Cerebellar cortex (tissue), 1 donor: ENCODE measurements around the gene SMARCD2.

Source experiments
- DNase-seq: peaks from one replicate; pipeline ENCODE4 v3.0.0-alpha.2; 2015; ENCODE audit warnings: low spot score

Gene SMARCD2

DNA sequence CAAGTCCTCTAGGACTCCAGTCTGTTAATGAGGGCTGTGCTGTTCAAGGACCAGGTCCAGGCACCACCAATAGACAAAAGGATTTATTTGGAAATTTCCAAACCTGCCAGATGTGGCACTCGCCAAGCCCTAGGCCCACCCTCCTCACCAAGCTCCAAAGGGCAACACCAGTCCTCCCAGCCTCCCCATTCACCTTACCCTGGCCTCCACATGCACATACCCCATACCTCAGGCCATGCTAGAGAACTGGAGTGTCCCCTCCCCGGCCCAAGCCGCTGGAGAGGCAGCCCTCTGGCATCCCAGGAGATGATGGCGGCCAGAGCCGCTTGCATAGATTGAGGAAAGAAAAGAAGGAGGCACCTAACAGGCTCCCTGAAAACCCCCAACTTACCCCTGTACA, 10.5 kb downstream of the SMARCD2 start:
- DNase-seq = no peak

DNA sequence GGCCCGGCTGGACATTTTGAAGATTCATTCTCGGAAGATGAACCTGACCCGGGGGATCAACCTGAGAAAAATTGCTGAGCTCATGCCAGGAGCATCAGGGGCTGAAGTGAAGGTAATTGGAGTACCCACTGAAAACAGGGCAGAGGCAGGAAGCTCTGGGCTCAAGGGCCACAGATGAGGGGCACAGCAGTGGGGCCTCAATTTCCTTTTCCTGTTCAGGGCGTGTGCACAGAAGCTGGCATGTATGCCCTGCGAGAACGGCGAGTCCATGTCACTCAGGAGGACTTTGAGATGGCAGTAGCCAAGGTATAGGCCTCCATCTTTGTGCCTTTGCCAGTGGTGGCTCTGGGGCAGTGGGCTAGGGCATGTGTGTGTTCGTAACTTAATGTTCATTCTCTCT, 11.0 kb downstream of the SMARCD2 start:
- no peak for DNase-seq

DNA sequence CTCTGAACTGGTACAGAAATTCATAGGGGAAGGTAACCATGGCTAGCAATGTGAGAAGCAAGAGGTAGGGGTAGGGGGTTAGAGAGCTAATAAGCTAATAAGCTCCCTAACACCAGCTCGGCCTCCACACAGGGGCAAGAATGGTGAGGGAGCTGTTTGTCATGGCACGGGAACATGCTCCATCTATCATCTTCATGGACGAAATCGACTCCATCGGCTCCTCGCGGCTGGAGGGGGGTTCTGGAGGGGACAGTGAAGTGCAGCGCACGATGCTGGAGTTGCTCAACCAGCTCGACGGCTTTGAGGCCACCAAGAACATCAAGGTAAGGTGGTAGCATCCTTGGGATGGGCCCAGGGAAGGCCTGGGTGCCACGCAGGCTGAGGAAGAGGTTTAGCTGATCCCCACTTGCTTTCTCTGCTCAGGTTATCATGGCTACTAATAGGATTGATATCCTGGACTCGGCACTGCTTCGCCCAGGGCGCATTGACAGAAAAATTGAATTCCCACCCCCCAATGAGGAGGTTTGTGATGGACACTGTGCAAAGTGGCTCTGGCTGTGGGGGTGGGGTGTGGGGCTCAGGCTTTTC, 11.5 kb downstream of the SMARCD2 start:
- no peak for DNase-seq

DNA sequence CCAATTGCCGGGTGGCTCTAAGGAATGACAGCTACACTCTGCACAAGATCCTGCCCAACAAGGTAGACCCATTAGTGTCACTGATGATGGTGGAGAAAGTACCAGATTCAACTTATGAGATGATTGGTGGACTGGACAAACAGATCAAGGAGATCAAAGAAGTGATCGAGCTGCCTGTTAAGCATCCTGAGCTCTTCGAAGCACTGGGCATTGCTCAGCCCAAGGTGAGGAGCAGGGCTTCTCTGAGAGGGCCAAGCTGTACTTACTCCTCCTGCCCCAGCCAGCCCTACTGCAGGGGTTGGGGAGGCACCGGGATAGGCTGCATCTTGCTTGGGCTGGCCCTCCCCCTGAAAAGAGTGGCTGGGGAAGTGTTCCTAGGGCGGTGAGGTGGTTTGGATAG, 12.2 kb downstream of the SMARCD2 start:
- no peak for DNase-seq

- DNase-seq = no peak
These were observed 13.5 kb downstream of the SMARCD2 start for GRCh38 chr17:63828936-63829335.

GRCh38 chr17:63827801-63828221, 14.7 kb downstream of the SMARCD2 start:
- no peak for DNase-seq

DNA sequence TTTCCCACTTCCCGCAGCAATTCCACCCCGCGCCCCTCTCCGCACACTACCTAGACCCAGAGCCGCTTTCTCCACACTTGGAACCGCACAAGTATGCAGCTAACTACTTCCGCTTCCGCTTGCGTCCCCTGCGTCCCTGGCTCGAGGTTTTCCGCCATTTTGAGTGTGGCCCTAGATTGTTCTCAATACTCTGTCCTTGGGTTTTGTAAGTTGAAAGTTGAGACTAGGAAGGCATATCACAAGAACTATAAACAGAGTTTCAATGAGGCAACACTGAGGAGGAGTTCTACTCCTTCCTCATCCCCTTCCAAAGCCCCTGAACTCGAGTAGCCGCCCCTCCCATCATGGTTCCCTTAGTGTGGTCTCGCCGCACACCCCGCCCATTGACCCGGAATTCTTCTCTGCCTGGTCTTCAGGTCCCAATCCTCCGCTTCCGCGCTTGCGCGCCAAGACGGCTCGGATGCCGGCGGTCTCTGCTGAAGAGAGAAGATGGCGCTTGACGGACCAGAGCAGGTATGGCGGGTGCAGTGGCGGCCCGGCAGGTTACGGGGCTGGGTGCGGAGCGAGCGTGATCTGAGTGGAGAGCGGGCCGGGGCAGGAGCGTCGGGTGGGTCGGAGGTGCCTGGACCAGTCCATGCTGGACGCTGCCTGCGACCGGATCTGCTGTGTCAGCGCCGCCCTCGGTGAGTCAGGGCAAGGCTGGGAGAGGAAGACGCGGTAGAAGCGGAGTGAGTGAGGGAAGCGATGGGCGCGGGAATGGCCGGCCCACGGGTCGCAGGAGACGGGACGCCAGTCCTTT, 15.3 kb downstream of the SMARCD2 start, which contains the start of the genes FTSJ3 and PSMC5:
TSS of gene FTSJ3 (minus strand) at position 662 of the 799 bp plus-strand sequence. CDS start 761 bp downstream, outside the sequence.
TSS of gene PSMC5 (plus strand) at position 430 of the 799 bp plus-strand sequence. CDS start at position 490, 60 bp downstream.
- peak; percentile 99 for DNase-seq

DNA sequence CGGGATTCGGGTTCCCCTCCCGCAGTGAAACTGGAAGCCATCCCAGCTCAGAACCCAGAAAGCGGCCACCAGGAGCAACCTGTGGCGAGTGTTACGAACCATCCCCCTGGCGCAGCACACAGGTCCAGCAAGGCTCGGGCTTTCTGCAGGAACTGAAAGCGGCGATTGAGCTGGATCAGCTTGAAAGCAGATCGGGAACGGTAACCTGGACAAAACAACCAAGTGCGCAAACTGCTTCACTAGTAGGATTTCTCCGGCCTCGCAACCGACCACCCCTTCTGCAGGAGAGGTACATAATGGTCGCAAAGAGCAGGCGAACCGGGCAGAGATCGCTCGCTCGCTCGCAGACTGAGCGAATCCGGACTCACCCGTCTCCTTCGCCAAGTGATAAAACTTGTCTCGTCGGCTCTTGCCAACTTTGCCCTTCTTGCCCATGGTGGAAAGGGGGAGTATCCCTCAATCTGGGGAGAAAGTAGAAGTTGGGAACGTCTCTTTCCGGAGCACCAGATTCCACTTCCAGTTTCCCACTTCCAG, 15.9 kb downstream of the SMARCD2 start:
- DNase-seq = no peak

DNA sequence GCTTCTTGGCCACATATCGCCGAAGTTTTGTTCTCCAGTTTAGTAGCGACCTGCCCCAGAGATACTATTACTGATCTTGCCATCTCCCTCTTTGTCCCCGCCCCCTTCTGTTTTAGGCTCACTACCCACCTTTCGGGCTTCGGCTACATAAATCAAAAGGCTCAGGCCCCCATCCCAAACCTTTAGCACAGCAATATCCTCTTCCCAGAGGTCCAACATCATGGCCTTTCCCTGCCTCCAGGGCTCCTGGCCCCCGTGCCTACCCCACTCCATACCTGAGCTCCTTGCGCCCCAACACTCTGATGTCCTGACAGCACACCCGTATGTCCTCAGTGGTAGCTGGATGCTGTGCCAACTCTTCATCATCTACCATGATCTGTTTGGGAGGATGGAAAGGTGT, 18.1 kb downstream of the SMARCD2 start:
- DNase-seq = no peak

- no peak for DNase-seq
These were observed 18.7 kb downstream of the SMARCD2 start for GRCh38 chr17:63823659-63824331.

DNA sequence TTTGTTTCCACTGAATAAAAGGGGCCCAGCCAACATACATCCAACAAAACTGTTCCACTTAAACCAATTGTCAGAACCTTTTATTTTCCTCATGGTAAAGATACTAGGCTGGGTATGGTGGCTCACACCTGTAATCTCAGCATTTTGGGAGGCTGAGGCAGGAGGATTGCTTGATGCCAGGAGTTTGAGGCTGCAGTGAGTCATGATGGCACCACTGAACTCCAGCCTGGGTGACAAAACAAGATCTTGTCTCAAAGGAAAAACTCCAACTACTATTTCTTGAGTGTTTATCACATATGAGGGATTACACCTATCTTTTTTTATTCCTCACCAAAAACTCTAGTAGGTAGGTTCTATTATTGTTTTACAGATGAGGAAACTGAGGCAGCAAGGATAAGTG, 19.9 kb downstream of the SMARCD2 start:
- DNase-seq = no peak

DNA sequence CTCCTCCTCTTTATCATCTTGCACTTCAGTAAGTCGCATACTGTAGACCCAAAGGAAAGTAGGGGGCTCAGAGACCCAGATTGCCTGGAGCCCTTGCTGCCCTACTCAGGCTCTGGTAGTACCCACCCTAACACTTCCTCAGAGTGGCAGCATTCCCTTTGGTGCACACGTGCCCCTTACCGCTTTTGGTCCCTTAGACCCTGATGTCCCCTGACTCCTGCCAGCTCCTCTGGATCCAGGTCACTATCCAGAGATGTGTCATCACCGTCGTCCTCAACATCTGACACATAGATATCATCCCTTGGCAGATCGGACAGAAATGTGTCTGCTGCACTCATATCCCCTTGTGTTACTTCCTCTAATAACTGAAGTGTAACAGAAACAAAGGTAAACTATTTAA, 20.7 kb downstream of the SMARCD2 start:
- no peak for DNase-seq

- DNase-seq = no peak
These were observed 21.4 kb downstream of the SMARCD2 start for GRCh38 chr17:63820963-63821561.

DNA sequence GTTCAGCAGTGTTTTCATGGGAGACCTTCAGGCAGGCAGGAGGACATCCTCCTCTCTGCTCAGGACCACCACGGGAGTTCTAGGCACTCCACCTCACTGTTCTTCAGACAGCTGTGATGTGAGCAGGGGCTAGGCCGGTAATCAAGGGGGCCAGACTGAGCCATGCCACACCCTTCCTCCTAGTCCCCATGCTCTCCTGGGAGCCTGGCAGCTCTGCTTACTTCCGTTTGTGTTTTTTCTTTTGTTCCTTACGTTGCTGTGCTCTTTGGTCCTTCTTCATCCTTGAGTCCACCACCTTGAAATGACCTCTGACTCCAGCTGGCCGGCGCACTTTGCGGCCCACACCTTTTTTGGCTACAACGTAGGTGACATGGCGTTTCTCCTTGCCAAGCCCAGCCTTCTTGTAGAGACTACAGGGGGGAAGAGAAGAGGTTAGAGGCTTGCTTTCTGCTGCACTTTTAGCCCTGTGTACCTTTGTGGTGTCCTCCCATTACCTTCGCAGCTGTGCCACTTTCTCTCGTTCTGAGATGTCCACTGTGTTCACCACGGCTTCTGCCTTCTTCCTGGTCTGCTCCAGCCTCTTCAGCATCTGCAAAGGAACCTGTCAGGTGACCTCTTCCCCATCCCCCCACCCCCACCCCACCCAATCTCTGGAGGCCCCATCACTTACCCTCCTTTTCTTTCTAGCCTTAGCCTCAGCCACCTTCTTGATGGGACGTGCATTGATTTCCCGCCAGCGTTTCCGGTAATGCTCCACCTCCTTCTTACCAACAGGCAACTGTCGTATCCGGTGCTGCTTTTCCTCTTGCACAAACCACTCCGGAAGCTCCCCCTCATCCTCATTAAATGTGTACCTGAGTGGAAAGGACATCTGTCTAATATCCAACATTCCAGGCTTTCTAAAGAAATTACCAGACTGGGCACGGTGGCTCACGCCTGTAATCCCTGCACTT, 22.6 kb downstream of the SMARCD2 start:
- DNase-seq = no peak

DNA sequence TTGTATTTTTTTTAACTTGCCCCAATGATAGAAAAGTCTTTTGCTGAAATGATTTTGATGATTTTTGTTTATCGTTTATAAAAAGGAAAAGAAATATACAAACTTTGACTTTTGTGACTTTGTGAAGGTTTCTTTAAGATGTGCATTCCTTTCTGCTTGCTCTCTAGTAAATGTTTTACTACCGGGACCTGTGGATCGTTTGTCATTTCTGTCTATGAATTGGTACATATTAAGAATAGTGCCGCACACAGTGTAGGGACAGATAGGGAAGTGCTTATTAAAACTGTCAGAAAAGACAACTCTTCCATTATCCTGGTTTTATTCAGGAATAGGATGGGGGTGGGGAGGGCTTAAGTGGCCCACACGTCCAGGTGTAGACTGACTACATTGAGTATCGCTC, 23.4 kb downstream of the SMARCD2 start:
- DNase-seq = no peak

- DNase-seq = no peak
These were observed 24.6 kb downstream of the SMARCD2 start for GRCh38 chr17:63817736-63818385.

- no peak for DNase-seq
These were observed 25.8 kb downstream of the SMARCD2 start for GRCh38 chr17:63816669-63817068.

- no peak for DNase-seq
These were observed 26.4 kb downstream of the SMARCD2 start for GRCh38 chr17:63816123-63816522.

- no peak for DNase-seq
These were observed 32.5 kb downstream of the SMARCD2 start for GRCh38 chr17:63809970-63810369.

GRCh38 chr17:63805591-63805990, 36.9 kb downstream of the SMARCD2 start:
- no peak for DNase-seq

GRCh38 chr17:63804328-63804727, 38.2 kb downstream of the SMARCD2 start:
- no peak for DNase-seq
